ENCODE measurements around the gene FHOD3.

Gene FHOD3

GRCh38 chr18:36643061-36643460 lies 345.5 kb downstream of the FHOD3 start:
- DNase-seq, result no peak

GRCh38 chr18:36648803-36649202 lies 351.3 kb downstream of the FHOD3 start:
- DNase-seq, result no peak

GRCh38 chr18:36649205-36649604 lies 351.7 kb downstream of the FHOD3 start:
- no peak for DNase-seq

- DNase-seq, result no peak
These were observed 352.8 kb downstream of the FHOD3 start for GRCh38 chr18:36650266-36650665.

GRCh38 chr18:36650906-36651305 lies 353.4 kb downstream of the FHOD3 start:
- no peak for DNase-seq

GRCh38 chr18:36652503-36652902 lies 355.0 kb downstream of the FHOD3 start:
- DNase-seq, result no peak

- DNase-seq, result no peak
These were observed 355.8 kb downstream of the FHOD3 start for GRCh38 chr18:36653141-36653869.

GRCh38 chr18:36653870-36654269 lies 356.4 kb downstream of the FHOD3 start:
- no peak for DNase-seq

- DNase-seq, result no peak
These were observed 357.6 kb downstream of the FHOD3 start for GRCh38 chr18:36655074-36655473.

- no peak for DNase-seq
These were observed 358.4 kb downstream of the FHOD3 start for GRCh38 chr18:36655930-36656329.

- no peak for DNase-seq
These were observed 361.1 kb downstream of the FHOD3 start for GRCh38 chr18:36658611-36659010.

- no peak for DNase-seq
These were observed 362.8 kb downstream of the FHOD3 start for GRCh38 chr18:36660311-36660710.

GRCh38 chr18:36661999-36662398 lies 364.5 kb downstream of the FHOD3 start:
- DNase-seq, result no peak

GRCh38 chr18:36663312-36663711 lies 365.8 kb downstream of the FHOD3 start:
- DNase-seq, result no peak

GRCh38 chr18:36665952-36666351 lies 368.4 kb downstream of the FHOD3 start:
- DNase-seq, result no peak

GRCh38 chr18:36667811-36668210 lies 370.3 kb downstream of the FHOD3 start:
- no peak for DNase-seq

GRCh38 chr18:36668349-36668748 lies 370.8 kb downstream of the FHOD3 start:
- DNase-seq, result no peak

- DNase-seq, result no peak
These were observed 375.2 kb downstream of the FHOD3 start for GRCh38 chr18:36672437-36673344.

GRCh38 chr18:36673452-36673851 lies 375.9 kb downstream of the FHOD3 start:
- DNase-seq, result no peak

GRCh38 chr18:36675076-36675475 lies 377.6 kb downstream of the FHOD3 start:
- DNase-seq, result no peak

- DNase-seq, result no peak
These were observed 378.0 kb downstream of the FHOD3 start for GRCh38 chr18:36675542-36675941.

- no peak for DNase-seq
These were observed 379.1 kb downstream of the FHOD3 start for GRCh38 chr18:36676629-36677028.

- DNase-seq, result no peak
These were observed 382.5 kb downstream of the FHOD3 start for GRCh38 chr18:36680042-36680441.

GRCh38 chr18:36685580-36685979 lies 388.1 kb downstream of the FHOD3 start:
- DNase-seq, result no peak

Data from activated effector memory CD4-positive, alpha-beta T cell treated with Interleukin-2 at 50 U/mL for 16 hours (primary cell).